Activated CD8-positive, alpha-beta memory T cell treated with anti-CD3 and anti-CD28 coated beads for 1 hour (primary cell): Measurements from ENCODE around the gene ZBTB22.

ENCODE experiments used
- DNase-seq, 2 donors: peaks; one replicate each; pipeline ENCODE4 v3.0.0-alpha.2; 2020; ENCODE audit warnings: low read depth in 1 of 2; ENCODE audit errors: extremely low read depth in 1 of 2

Gene ZBTB22

GRCh38 chr6:33333666-33334065 is 16.1 kb upstream of the ZBTB22 start:
- no peak for DNase-seq

GRCh38 chr6:33330736-33331135 is 13.2 kb upstream of the ZBTB22 start:
- no peak for DNase-seq

- DNase-seq = no peak
Measured at GRCh38 chr6:33329058-33329457, 11.5 kb upstream of the ZBTB22 start.

- DNase-seq = no peak
Measured at GRCh38 chr6:33324125-33324524, 6.6 kb upstream of the ZBTB22 start.

- DNase-seq = no peak
Measured at GRCh38 chr6:33323623-33323948, 6.0 kb upstream of the ZBTB22 start.

GRCh38 chr6:33321227-33321626 is 3.7 kb upstream of the ZBTB22 start:
- DNase-seq = no peak

GRCh38 chr6:33320315-33321181 is 3.0 kb upstream of the ZBTB22 start:
- no peak for DNase-seq

GRCh38 chr6:33319939-33320314 is 2.4 kb upstream of the ZBTB22 start:
- no peak for DNase-seq

- no peak for DNase-seq
Measured at GRCh38 chr6:33318426-33319073, 1.0 kb upstream of the ZBTB22 start.

- no peak for DNase-seq
Measured at GRCh38 chr6:33317419-33317668, 200 bp downstream of the ZBTB22 start.

- DNase-seq = no peak
Measured at GRCh38 chr6:33316603-33317418, 733 bp downstream of the ZBTB22 start.

- DNase-seq = no peak
Measured at GRCh38 chr6:33315793-33316602, 1.5 kb downstream of the ZBTB22 start.

- DNase-seq = no peak
Measured at GRCh38 chr6:33314943-33315792, 2.4 kb downstream of the ZBTB22 start.

- peak in 1 of 2 donors; percentile 42 for DNase-seq
Measured at GRCh38 chr6:33314515-33314942, 3.0 kb downstream of the ZBTB22 start.

GRCh38 chr6:33313709-33314514 is 3.6 kb downstream of the ZBTB22 start, which contains the start of gene TAPBP:
Gene TAPBP (minus strand): TSS chr6:33314078. CDS start chr6:33314041, 37 bp downstream.
- peak in 1 of 2 donors; percentile 73 for DNase-seq

- no peak for DNase-seq
Measured at GRCh38 chr6:33313105-33313708, 4.3 kb downstream of the ZBTB22 start.

GRCh38 chr6:33312361-33313104 is 5.0 kb downstream of the ZBTB22 start:
- DNase-seq = peak; percentile 69 to 71

- no peak for DNase-seq
Measured at GRCh38 chr6:33306356-33306755, 11.2 kb downstream of the ZBTB22 start.
